CMK (cell line): ENCODE measurements around the gene MALL.
"Not testable (repeated sequence)": the region's sequence is repeated elsewhere in the genome, so short reads cannot be mapped to it uniquely, and the experiment has no call there.

ENCODE experiments used
- DNase-seq: peaks from one replicate; pipeline ENCODE4 v3.0.0-alpha.2; 2010; ENCODE audit warnings: low read depth

MALL gene

DNA sequence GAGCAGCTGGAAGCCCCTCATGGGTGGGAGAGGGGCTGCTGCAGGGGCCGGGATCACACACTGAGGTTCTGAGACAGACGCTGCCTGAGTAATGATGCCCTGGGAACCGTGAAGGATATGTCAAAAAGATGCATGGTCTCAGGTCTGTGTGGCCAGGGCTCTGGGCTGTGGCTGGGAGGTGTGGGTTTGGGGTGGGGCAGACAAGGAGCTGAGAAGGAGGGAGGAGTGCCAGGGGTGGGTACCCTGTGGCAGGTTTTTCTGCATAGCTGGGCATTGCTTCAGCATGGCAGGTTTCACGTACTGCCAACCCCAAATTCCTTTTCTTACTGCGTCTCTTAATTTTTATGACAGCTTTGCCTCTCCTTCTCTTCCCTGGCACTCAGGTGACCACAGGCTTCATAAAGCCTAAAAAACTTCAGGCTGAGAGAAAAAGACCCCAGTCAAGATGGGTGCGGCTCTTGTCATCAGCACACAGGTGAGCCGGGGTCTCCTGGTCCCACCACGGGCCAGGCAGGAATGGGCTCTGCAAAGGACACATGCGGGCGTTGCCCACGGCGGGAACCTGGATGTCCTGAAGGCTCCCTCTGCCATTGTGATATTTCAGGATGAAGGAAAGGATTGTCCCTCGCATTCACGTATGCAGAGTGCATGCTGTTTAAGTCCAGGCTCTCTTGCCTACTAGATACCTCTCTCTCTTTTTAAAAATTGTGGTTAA, 18.0 kb downstream of the MALL start:
- no peak for DNase-seq

DNA sequence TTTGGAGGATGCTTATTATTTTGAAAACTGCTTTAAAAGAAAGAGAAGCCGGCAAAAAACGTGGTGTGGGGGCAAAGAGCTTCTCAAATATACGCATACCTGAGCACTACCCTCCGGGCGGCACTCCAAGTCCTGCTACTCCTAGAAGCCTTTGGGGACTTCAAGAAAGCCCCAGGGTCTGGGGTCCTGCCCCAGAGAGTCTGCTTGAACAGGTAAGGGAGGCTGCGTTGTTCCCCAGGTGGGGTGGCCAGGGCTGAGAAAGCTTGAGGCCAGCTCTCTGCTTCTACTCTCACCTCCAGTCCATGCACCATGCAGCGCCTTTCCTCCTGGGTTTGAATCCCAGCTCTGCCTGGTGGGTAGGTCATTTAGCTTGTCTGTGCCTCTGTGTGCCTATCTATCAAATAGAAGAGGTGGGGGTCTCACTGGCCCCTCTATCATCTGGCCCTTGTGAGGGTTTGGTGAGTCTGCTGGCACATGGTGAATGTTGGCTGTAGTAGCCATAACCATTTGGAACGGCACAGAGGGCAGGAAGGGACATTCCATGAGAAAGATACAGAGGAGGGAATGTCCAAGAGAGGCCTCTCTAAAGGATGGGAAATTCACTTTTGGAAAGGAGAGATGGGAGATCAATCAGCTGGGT, 19.5 kb downstream of the MALL start:
- no peak for DNase-seq

DNA sequence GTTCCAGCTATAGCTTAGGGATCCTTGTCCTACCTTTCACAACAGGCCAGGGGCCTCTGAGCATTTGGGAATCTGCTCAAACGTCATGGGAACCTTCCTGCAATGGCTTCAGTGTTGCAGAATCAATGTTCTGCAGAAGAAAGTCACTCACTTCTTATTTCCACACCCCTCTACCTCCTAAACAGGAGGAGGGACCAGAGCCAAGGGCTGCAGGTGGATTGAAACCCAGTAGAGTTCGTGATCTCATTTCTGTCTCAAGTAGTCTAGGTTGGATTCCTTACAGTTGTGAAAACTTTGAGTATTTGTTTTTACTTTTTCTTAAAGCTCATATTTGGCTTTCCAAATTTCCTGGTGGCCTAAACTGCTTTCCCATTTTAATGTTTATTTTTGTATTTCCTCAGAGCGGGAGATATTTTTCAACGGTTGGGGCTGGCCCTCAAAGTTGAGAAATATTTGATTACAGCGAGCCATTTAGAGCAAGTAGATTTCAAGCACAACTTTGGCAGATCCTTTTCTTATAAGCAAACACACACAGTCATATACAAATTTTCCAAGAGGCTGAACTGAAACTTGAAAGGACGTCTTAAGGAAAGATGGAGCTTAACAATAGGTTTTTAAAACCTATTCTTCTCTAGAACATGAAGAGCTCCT, 20.6 kb downstream of the MALL start:
- not testable (repeated sequence) for DNase-seq

DNA sequence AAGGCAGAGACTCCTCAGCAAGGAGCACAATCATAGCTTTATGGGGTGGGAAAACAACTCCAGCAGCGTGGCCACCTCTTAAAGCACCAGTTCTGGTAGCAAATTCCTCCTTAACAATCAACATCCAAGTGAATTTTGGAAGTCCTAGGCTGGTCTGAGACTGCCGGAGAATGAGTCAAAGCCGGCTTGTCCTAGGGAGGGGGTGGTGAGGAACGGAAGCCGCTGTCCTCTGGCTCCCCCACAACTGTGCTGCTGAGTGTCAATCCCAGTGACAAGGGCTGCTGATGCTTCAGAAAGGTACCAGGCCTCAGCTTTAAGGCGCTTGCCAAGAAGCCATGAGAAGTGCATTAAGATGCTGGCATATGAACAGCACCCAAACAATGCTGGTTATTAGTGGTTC, 21.7 kb downstream of the MALL start:
- DNase-seq = not testable (repeated sequence)

DNA sequence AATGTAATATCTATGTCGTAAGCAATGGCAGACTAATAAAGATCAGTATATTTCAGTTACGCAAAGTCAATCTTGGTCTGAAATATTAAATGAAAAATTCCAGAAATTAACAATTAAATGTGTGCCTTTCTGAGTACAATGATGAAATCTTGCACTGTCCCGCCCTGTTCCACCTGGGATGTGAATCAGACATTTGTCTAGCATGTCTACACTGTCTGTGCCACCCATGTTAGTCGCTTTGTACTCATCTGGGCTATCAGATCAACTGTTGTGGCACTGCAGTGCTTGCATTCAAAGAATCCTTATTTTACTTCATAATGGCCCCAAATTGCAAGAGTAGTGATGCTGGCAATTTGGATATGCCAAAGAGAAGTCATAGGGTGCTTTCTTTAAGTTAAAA, 25.5 kb downstream of the MALL start:
- DNase-seq = not testable (repeated sequence)

DNA sequence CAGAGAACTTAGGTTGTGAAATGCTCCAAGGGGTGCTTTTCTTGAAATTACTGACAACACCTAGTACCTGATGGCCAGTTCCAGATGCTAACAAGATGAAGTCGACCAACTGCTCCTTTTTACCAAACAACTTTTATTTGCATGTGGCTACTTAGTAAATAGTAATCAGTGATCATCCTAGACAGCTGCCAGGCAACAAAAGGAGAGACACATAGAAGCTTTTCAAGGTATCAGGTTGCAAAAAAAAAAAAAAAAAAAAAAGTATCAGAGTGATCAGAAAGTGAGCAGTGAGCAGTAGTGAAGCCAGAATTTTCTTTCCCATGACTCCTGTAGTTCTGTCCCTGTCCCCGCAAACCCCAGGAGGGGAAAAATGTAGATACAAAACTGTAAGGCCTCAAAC, 31.9 kb downstream of the MALL start:
- DNase-seq = not testable (repeated sequence)

DNA sequence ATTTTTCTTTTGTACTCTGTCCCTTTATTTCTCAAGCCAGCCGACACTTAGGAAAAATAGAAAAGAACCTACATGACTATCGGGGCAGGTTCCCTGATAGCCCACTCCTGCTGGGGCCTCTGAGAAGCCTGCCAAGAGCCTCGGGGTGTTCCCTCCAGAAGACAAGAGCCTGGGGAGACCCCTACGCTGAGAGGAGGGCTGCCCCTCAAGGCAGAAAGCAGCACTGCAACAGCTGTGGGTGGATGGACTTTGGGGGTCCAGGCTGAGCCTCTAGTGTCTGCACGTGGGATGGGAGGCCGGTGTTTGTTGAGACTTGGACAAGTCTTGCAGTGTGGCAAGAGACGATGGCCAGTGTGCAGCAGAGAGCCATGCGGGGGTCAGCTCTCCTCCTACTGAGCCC, 32.5 kb downstream of the MALL start:
- not testable (repeated sequence) for DNase-seq

DNA sequence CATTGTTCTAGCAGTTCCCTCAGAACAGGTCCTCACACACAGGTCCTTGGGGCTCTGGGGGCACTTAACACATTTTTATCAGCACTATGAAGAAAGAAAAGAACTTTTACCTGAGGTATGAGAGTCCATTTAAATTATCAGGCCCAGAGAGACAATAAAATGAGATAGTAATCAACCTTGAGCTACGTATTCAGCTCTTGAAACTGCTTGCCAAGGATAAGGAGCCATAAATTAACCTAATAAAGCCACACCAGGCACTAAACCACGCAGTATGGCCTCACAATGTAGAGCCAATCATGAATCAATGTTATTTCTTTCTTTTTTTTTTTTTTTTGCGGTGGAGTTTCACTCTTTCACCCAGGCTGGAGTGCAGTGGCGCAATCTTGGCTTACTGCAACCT, 37.5 kb downstream of the MALL start:
- DNase-seq = not testable (repeated sequence)

DNA sequence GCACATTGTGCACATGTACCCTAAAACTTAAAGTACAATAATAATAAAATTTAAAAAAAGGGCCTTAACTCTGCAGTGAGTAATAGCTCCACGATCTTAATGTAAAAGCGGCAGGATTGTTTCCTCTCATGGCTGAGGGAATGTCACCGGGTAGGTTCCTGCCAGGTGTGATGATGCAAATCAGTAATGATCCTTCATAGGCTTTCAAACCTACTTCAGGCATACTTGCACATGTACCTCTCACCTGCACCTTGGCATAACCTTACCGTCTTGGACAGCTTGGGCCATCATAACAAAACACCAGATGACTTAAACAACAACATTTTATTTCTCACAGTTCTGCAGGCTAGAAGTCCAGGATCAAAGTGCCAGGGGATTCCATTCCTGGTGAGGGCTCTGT, 39.7 kb downstream of the MALL start:
- DNase-seq = not testable (repeated sequence)

DNA sequence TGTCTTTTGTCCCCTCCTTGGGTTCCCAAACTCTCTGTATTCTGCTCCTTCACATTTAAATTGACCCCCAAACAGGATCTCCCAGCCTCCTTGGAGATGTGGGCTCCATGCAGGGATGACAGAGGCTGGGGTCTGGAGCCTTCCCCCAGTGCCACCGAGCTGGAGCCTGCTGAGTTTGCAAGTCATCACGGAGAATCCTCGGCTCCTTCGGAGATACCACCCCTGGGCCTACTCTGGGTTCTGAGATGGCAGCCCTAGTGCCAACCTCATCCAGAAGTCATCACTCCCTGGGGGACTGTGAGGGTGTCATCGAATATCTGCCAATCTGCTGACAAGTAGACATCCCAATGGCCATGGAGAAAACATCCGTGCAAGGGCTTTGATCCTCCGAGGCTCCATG, 45.8 kb downstream of the MALL start:
- DNase-seq = not testable (repeated sequence)

DNA sequence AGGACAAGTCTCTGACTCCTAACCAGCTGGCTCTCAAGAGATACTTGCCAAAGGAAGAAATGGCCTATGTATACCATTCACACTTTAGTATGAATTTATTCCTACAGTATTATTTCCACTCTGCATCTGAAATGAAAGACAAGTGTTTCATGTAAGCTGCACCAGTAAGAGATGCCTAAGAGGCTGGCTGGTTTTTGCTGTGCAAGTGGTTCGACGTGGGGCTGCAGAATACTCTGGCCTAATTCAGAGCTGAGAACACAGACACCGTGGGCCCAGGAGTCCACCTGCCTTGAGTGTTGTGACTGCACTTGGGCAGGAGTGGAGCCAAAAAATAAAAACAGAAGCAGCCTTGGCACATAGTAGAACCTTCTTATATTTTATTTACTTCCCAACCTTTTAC, 47.5 kb downstream of the MALL start:
- DNase-seq = not testable (repeated sequence)

DNA sequence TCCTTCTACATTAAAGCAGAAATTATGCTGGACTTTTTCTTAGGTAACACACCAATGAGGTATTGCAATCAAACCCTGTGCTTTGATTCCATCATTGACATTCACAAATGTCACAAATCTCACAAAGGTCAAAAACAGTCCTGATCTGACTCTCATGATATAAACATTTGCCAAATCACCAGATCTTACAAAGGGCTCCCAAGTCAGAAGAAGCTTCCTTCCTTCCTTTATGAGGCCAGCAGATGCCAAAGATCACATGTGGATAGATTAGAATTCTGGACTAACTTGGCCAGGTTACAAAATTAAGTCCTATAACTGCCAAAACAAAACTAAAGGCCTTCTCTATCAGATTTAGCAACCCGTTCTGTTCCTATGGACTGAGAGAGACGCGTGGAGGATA, 53.3 kb downstream of the MALL start:
- DNase-seq = not testable (repeated sequence)

DNA sequence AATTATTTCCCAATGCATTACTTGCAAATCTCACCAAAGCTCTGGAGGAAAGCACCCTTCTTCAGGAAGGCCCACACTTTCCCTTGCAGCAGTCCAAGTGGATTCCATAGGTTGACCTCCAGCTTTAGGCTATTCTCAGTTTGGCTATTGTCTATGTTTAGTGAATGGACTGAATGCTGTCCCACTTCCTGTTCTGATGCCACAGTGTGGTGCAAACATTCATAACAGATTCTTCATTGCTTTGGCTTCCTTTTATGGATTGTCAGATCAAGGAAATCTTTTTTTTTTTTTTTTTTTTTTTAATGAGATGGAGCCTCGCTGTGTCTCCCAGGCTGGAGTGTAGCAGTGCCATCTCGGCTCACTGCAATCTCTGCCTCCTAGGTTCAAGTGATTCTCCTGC, 55.1 kb downstream of the MALL start:
- DNase-seq = not testable (repeated sequence)

DNA sequence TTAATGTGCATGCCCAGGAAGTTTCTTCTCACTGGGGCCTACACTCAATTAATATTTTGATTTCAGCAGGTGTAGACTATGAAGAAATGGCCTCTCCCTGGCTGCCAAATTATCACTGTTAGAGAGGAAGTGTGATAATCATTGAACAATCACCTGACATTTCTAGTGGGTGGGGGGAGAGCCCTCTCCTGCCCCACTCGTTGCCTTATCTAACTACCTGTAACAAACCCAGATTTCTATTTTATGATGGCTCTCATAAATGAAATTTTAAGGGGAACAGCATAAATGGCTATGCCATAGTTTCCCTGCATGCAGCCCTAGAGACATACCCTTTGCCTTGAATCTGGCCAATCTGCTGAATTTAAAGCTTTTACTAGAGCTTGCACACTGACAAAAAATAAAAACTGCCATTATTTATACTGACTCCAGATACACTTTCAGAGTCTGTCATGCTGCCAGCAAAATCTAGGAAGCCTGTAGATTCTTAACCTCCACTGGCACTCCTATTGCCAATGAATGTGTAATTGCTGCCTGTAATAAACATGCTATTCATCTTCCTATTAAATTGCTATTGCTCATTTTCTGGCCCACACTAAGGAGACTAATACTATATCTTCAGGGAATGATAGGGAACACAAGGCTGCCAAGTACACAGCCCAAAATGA, 55.8 kb downstream of the MALL start:
- not testable (repeated sequence) for DNase-seq

DNA sequence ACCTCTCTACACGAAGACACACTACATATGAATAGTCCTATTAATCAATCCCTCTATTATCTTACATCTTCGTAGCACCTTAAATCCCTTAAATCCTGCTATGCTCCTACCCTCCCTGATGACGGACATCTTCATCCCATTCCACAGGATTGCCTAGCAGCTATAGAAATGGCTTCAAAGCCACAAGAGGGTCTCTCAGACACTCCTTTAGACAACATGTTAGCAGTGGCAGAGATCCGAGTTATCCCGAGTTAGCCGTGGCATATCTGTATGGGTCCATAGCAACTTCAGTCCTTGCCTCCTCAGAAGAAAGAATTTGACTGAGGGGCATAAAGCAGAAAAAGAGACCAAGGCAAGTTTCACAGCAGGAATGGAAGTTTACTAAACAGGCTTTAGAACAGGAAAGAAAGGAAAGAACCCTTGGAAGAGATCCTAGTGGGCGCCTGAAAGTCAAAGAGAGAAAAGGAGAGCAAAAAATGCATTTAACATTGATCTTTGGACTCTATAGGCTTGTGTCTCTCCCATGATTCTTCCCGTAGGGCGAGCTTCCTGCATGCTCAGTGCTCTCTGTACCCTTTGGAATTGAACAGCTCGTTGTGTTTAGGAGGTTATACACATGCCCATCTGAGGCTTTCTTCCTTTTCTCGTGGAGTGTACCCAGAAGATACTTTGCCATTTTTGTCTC, 56.5 kb downstream of the MALL start:
- DNase-seq = not testable (repeated sequence)

DNA sequence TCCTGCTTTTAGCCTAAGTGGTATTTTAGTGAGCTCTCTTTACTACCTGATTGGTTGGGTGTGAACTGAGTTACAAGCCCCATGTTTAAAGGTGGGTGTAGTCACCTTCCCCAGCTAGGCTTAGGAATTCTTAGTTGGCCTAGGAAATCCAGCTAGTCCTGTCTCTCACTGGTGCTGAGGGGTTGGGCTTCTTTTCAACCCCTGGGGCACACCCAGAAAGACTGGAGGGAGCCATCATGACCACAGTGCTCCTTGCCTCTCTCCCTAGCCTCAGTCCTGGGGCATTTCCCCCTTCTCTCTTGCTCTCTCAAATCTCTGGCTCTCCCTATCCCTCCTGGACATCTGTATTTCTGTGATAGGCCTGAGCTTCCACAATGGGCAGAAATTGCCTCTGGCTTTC, 57.6 kb downstream of the MALL start:
- not testable (repeated sequence) for DNase-seq

DNA sequence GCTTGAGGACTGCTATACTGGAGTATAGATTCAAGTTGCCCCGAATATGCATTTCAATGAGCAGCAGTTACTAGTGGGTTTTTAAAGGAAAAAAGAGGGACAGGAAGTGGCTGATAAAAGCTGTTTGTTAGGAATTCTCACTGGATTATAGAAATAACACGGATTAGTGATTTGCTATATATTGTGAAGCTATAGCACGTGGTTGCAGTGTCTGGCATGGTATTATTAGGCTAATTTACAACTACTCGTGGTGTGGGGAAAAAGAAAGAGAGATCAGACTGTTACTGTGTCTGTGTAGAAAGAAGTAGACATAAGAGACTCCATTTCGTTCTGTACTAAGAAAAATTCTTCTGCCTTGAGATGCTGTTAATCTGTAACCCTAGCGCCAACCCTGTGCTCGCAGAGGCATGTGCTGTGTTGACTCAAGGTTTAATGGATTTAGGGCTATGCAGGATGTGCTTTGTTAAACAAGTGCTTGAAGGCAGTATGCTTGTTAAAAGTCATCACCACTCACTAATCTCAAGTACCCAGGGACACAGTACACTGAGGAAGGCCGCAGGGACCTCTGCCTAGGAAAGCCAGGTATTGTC, 59.7 kb downstream of the MALL start:
- not testable (repeated sequence) for DNase-seq

DNA sequence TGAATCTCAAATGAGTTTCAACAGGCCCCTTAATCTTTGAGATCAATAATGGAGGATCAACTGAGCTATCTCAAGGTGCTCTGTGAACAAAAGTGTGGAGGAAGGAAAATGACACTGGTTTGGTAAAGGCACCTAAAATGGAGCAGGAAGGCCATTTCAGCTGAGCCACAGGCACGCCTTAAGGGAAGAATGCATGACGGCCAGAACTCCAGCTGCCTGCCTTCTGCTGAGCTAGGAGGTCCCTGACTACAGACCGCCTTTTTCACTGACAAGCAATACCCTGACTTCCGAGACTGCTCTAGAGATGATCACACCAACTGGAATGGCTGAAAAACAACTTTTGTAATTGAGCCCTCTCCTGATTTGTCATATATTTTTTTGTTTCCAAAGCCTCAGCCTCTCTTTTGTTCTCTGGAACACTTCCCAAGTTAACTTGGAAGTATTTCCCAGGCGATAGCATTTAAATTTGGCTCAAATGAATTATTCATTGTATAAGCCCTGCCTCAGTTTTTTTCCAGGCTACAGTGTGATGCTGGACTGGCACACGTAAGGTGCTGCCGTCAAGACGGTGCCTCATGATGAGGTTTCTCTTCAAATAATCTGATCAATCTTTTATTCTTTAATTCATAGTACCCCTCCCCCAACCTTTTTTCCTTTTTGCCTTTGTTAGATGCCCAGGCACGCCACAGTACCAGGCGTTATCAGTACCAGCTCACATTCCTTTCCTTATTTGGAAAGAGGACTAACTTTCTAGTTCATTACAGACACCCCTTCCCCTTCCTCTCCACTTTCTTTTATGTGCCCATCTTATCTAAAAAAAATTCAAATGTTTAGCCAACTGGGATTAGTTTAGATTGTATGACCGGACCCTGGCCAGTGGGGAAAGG, 60.9 kb downstream of the MALL start:
- DNase-seq = not testable (repeated sequence)

DNA sequence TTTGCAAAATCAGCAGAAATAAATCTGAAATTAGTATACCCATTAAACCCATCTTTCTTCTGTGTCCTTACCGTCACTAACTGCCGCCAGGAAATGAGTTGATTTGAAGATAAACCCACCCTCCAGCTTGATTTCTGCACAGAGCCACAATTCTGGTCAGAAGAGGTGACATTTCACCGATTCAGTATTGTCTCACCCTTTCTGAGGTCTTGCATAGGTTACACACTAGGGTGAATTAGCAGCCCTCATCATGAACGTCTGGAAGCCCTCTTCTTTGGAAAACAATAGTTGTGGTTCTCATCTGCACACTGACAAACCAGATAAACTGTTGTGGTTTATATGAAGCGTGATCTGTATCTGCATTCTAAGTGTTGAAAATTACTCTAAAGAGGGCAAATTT, 61.9 kb downstream of the MALL start:
- not testable (repeated sequence) for DNase-seq

DNA sequence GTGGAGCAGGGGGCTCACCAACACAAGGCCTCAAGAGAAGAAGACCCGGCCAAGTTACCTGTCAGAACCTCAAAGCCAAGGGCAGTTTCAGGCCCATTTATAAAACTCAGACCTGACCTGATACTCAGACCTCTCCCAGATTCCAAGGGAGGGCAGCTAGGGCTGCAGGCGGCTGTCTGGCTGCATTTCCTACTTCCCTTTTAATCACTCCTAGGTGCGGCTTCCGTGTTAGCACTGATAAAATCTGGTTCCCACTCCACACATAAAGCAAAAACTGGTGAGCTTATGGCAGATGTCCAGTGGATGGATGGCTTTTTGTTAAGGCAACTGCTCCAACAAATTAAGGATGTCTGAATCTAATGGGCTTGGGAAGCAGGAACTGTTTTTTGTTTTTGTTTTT, 63.5 kb downstream of the MALL start:
- not testable (repeated sequence) for DNase-seq

DNA sequence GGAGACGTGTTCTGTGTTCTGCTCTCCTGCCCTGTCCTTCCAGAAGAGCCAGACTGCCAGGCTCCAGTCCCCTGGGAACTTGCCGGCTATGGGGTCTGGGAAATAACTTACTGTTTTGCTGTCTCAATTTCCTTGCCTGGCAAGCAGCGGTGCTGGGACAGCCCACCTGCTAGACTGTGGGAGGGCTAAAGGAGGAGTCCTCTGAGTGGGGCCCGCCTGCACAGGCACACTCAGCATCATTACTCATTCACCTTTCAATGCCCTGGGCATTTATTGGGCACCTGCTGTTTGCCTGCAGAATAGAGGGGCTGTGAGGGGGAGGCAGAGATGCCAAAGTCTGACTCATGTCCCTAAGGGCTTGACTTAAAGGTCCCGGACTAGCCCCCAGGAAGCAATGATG, 65.4 kb downstream of the MALL start:
- not testable (repeated sequence) for DNase-seq
